A549 (cell line): ENCODE measurements around the gene INTS7. TPM values are rescaled to one million over a fixed set of nuclear protein-coding genes. Genes with fewer than 3 reads are reported as not detected.

Source experiments
- ATAC-seq, 2 experiments: fragments of 200-7000 bp in 1 of 2; fragments of >200 bp in 1 of 2; cut with Nextera tagmentation in 1 of 2; cut with Tn5 transposase in 1 of 2; 3 replicates each; pipeline versions ENCODE4 v1.8.0 to v1.9.1; 2018 to 2020; ENCODE audit warnings: mild to moderate bottlenecking in 1 of 2, moderate library complexity in 1 of 2
- CTCF ChIA-PET: fragments of 300-600 bp; sonication (Branson Sonifier 250); formaldehyde crosslinking; extraction: SDS; loops from one replicate; lab custom pipeline; 2021; ENCODE audit warnings: antibody characterized with exemption, inconsistent platforms; lab: Yijun Ruan, JAX
- POLR2A ChIA-PET: fragments of 350-600 bp; formaldehyde crosslinking; extraction: SDS; loops from one replicate; lab custom pipeline; 2021; ENCODE audit warnings: antibody characterized with exemption, inconsistent platforms; lab: Yijun Ruan, JAX
- DNase-seq, 2 experiments: peaks; one replicate each; pipeline versions ENCODE4 v3.0.0 to v3.0.0-alpha.2; 2011 to 2016; ENCODE audit warnings: low read depth in 1 of 2, low spot score in 1 of 2
- FAIRE-seq: peaks from 2 replicates; lab custom pipeline; 2011; peaks lifted over from hg19 to GRCh38; lab: Jason Lieb, UNC
- H3K27ac ChIP-seq, 2 experiments: fragments of >200 bp; sonication (Bioruptor Twin); formaldehyde crosslinking; 3 replicates each; pipeline ENCODE4 v1.5.1; 2016 to 2017
- H3K4me1 ChIP-seq: fragments of >200 bp; sonication (Bioruptor Twin); formaldehyde crosslinking; 3 replicates; pipeline ENCODE4 v1.6.1; 2016
- H3K4me2 ChIP-seq: fragments of >200 bp; sonication (Bioruptor Twin); formaldehyde crosslinking; 3 replicates; pipeline ENCODE4 v1.6.1; 2016
- H3K4me3 ChIP-seq: fragments of >200 bp; sonication (Bioruptor Twin); formaldehyde crosslinking; 3 replicates; pipeline ENCODE4 v1.5.1; 2016
- H3K9me3 ChIP-seq: fragments of >200 bp; sonication (Bioruptor Twin); formaldehyde crosslinking; 3 replicates; pipeline ENCODE4 v1.6.1; 2016
- ATOH8 ChIP-seq: fragments of 250-450 bp; sonication (Bioruptor Pico); IDR thresholded peaks from 2 replicates; pipeline ENCODE4 v1.5.0; 2020; ENCODE audit warnings: low read depth, mild to moderate bottlenecking, moderate library complexity
- CBX8 ChIP-seq: fragments of 200-600 bp; sonication (generic); IDR thresholded peaks from 2 replicates; pipeline ENCODE4 v1.6.1; 2016
- CEBPB ChIP-seq, 2 experiments: fragments of >200 bp in 1 of 2; sonication (Bioruptor Twin) in 1 of 2; formaldehyde crosslinking in 1 of 2; IDR thresholded peaks; 2 replicates each; pipeline ENCODE4 v1.6.1; 2012 to 2016
- EHF ChIP-seq: fragments of 250-450 bp; sonication (Bioruptor Pico); IDR thresholded peaks from 2 replicates; pipeline ENCODE4 v1.5.0; 2020; ENCODE audit warnings: mild to moderate bottlenecking
- FOSL2 ChIP-seq, 2 experiments: fragments of 450-650 bp in 1 of 2; fragments of >200 bp in 1 of 2; sonication (Bioruptor Twin) in 1 of 2; formaldehyde crosslinking; IDR thresholded peaks; 2 replicates each; pipeline versions ENCODE4 v1.5.0 to v1.6.1; 2016 to 2020; ENCODE audit warnings: mild to moderate bottlenecking in 1 of 2, moderate library complexity in 1 of 2
- HDAC2 ChIP-seq: fragments of 200-600 bp; sonication (generic); IDR thresholded peaks from 2 replicates; pipeline ENCODE4 v1.6.1; 2016
- HES2 ChIP-seq: fragments of >200 bp; sonication (Bioruptor Twin); formaldehyde crosslinking; IDR thresholded peaks from 2 replicates; pipeline ENCODE4 v1.6.1; 2016
- HEYL ChIP-seq: fragments of 250-450 bp; sonication (Bioruptor Pico); IDR thresholded peaks from 2 replicates; pipeline ENCODE4 v1.8.0; 2021; ENCODE audit warnings: mild to moderate bottlenecking, moderate library complexity
- KDM1A ChIP-seq: fragments of 200-600 bp; sonication (generic); IDR thresholded peaks from 2 replicates; pipeline ENCODE4 v1.6.1; 2016; ENCODE audit warnings: low read depth, mild to moderate bottlenecking
- MAX ChIP-seq: IDR thresholded peaks from 2 replicates; pipeline ENCODE4 v1.6.1; 2012
- MAZ ChIP-seq: fragments of 150-350 bp; IDR thresholded peaks from 2 replicates; pipeline ENCODE4 v1.6.1; 2014; ENCODE audit warnings: antibody characterized with exemption, low read depth, low read length, borderline replicate concordance
- PHF8 ChIP-seq: fragments of 200-600 bp; sonication (generic); IDR thresholded peaks from 2 replicates; pipeline ENCODE4 v1.6.1; 2016; ENCODE audit warnings: low read depth, mild to moderate bottlenecking, antibody characterized with exemption, moderate library complexity, borderline replicate concordance
- POLR2A ChIP-seq: IDR thresholded peaks from 2 replicates; pipeline ENCODE4 v1.6.1; 2012; ENCODE audit warnings: mild to moderate bottlenecking, low read length
- POLR2AphosphoS2 ChIP-seq: conservative IDR thresholded peaks from 2 replicates; pipeline ENCODE4 v1.6.1; 2012; ENCODE audit warnings: low read length, improper control_type of control experiment, inconsistent platforms
- RAD21 ChIP-seq, 2 experiments: fragments of >200 bp in 1 of 2; sonication (Bioruptor Twin) in 1 of 2; formaldehyde crosslinking in 1 of 2; IDR thresholded peaks in 1 of 2; conservative IDR thresholded peaks in 1 of 2; 2 replicates in 1 of 2; 3 replicates in 1 of 2; pipeline ENCODE4 v1.6.1; 2012 to 2018; ENCODE audit warnings: inconsistent platforms in 1 of 2
- RCOR1 ChIP-seq: fragments of 150-350 bp; IDR thresholded peaks from 2 replicates; pipeline ENCODE4 v1.6.1; 2014; ENCODE audit warnings: antibody characterized with exemption, low read length, low read depth
- RNF2 ChIP-seq: fragments of 200-600 bp; sonication (generic); IDR thresholded peaks from 2 replicates; pipeline ENCODE4 v1.6.1; 2016; ENCODE audit warnings: low read depth, mild to moderate bottlenecking, antibody characterized with exemption, moderate library complexity, borderline replicate concordance
- SMC3 ChIP-seq: fragments of >200 bp; sonication (Bioruptor Twin); formaldehyde crosslinking; IDR thresholded peaks from 3 replicates; pipeline ENCODE4 v1.6.1; 2018; ENCODE audit warnings: inconsistent platforms
- TP53 ChIP-seq: fragments of 250-450 bp; sonication (Bioruptor Pico); IDR thresholded peaks from 2 replicates; pipeline ENCODE4 v1.5.0; 2021; ENCODE audit warnings: mild to moderate bottlenecking, moderate library complexity
- ZSCAN20 ChIP-seq: fragments of 250-450 bp; sonication (Bioruptor Pico); IDR thresholded peaks from 2 replicates; pipeline ENCODE4 v1.8.0; 2022; ENCODE audit warnings: mild to moderate bottlenecking, moderate library complexity
- WGBS: methylation state at CpG from one replicate; pipeline ENCODE4 v1.1.6; 2017; ENCODE audit errors: missing lambda C conversion rate; 5-methylcytosine and 5-hydroxymethylcytosine counted together
- polyA plus RNA-seq, 4 experiments: library from polyadenylated mRNA; depleted of rRNA in 3 of 4; stranded (reverse); fragments of >200 nt; fragmentation: RNase III in 1 of 4; extraction: RNeasy Plus Mini Kit Qiagen cat#74134 plus additional on column Dnase treatment in 1 of 4; gene quantifications; 2 replicates in 3 of 4; 3 replicates in 1 of 4; pipeline ENCODE4 v1.2.3, GENCODE V29; 2011 to 2017

Gene INTS7
- polyA plus RNA-seq, 2 of the 4 experiments (the other 2 are of a cell fraction) = 21.5 to 47.2 TPM

- DNase-seq = no peak
- FAIRE-seq = no peak
- no peak for ATAC-seq
- peaks cover 15% of the 10 kb centered on the region for H3K4me1 ChIP-seq
- TF ChIP-seq HEYL (CRISPR knock-in tag) (no peak), CEBPB (IDR thresholded peaks at IDR 0.05) (no peak), EHF (CRISPR knock-in tag) (no peak), HDAC2 (no peak), ZSCAN20 (CRISPR knock-in tag) (no peak), MAX (no peak)
- TF ChIP-seq, all 56 proteins: peak for 0
- CTCF ChIA-PET = interaction anchor here (1.0 to 2.0 kb wide), 3 partner anchors 8 to 254 kb away, joined by 3 to 12 read pairs (median 7); partner anchors contain the start of genes DTL and INTS7
- Histone ChIP-seq H3K27ac (peak overlapping the region; percentile 1 to 58; a peak in 2 of 6 replicates), H3K4me3 (no peak overlapping the region), H3K4me2 (peak overlapping the region; percentile 37; the same call in 2 of the 3 replicates), H3K9me3 (no peaks in the 10 kb centered on the region)
- 88% methylated on average over 2 of the region's 2 CpGs for WGBS
- POLR2A ChIA-PET = no interaction called here
These were observed 83.1 kb downstream of the INTS7 start for GRCh38 chr1:211952299-211952698.

GRCh38 chr1:211951856-211952255, 83.5 kb downstream of the INTS7 start:
- ChIA-PET POLR2A (no interaction called here), CTCF (interaction anchor here (1.5 to 2.0 kb wide), 2 partner anchors 83 to 253 kb away, joined by 7 to 12 read pairs; partner anchors contain the start of genes DTL and INTS7)
- Histone ChIP-seq H3K4me2 (peak overlapping the region; percentile 37; the same call in 2 of the 3 replicates), H3K4me3 (no peak overlapping the region), H3K4me1 (peaks cover 15% of the 10 kb centered on the region), H3K27ac (peak overlapping the region; percentile 51 to 58; a peak in 4 of 6 replicates), H3K9me3 (no peaks in the 10 kb centered on the region)
- ATAC-seq (peak; percentile 79 to 89; a peak in 5 of 6 replicates), FAIRE-seq (no peak), DNase-seq (peak in 1 of 2 experiments; percentile 38)
- peak; percentile 33; the same call in 1 of the 2 replicates for TF ChIP-seq FOSL2 (IDR thresholded peaks at IDR 0.05)
- peak; percentile 60 for TF ChIP-seq FOSL2 (CRISPR knock-in tag; IDR thresholded peaks at IDR 0.05)
- no peak for TF ChIP-seq EHF (CRISPR knock-in tag)
- TF ChIP-seq PHF8 = no peak
- TF ChIP-seq RNF2 = no peak
- no peak for TF ChIP-seq POLR2AphosphoS2
- no peak for TF ChIP-seq SMC3
- TF ChIP-seq TP53 (CRISPR knock-in tag) = no peak
- no peak for TF ChIP-seq MAZ

GRCh38 chr1:211948377-211948776, 87.0 kb downstream of the INTS7 start:
- ATAC-seq (no peak), FAIRE-seq (no peak)

More at GRCh38 chr1:211948377-211948776, 87.0 kb downstream of the INTS7 start:
- no peak overlapping the region for H3K4me2 ChIP-seq
- H3K27ac ChIP-seq = no peak overlapping the region
- DNase-seq = no peak
- ChIA-PET POLR2A (no interaction called here), CTCF (interaction anchor here (4.0 kb wide), 1 partner anchor 250 kb away, joined by 18 read pairs; no protein-coding TSS in a partner anchor)
- 91% methylated on average over 5 of the region's 5 CpGs for WGBS
- H3K4me1 ChIP-seq = peaks cover 44% of the 10 kb centered on the region
- no peak overlapping the region for H3K4me3 ChIP-seq
- TF ChIP-seq FOSL2 (IDR thresholded peaks at IDR 0.05) (no peak), FOSL2 (CRISPR knock-in tag; IDR thresholded peaks at IDR 0.05) (no peak), RAD21 (conservative IDR thresholded peaks at IDR 0.05 in 1 of 2, IDR thresholded peaks at IDR 0.05 in 1 of 2) (no peak), HES2 (no peak), KDM1A (no peak), POLR2A (no peak), RCOR1 (no peak), SMC3 (no peak), CBX8 (no peak), ATOH8 (CRISPR knock-in tag) (no peak)
- H3K9me3 ChIP-seq = no peaks in the 10 kb centered on the region
